GM18858 (cell line): ENCODE measurements around the gene NEB.
"Not testable (repeated sequence)": the region's sequence is repeated elsewhere in the genome, so short reads cannot be mapped to it uniquely, and the experiment has no call there.

Source experiments
- ATAC-seq: cut with Tn5 transposase; IDR thresholded peaks from one replicate; pipeline ENCODE4 v1.9.1; 2021; ENCODE audit not compliant: unreplicated experiment

The NEB gene

DNA sequence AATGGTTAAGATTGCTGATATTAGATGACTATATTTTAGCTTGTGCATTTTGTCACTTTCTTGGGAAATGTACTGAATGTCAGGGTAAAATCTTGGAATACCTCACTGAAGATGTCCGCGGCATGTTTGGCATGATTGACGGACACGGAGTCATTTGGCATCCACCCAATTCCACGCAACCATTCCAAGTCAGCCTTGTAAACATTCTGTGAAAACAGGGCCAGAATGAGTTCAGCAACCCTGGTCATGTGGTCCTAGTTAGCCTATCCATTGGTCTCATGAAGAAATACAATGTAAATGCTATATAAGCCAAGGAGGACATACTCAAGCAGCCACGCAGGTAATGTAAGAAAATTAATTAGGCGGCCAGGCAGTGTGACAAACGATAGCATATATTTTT, 165.1 kb downstream of the NEB start:
- ATAC-seq = no peak

DNA sequence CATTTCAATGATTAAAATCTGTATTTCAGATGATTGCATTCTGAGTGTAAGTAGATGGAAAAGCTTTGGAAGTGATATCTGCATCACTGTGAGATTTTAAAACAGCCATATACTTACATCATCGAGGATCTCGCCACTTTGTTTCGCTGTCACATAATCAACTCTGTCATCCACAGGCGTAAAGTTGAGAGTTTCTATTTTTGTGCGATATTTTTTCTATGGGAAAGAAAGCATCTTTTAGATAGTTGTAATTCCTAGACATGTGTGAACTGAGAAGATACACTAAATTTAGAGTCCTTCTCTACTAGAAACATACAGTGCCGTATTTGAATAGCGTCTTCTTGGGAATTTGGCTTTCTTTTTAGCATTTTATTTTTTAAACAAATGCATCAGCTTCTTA, 165.8 kb downstream of the NEB start:
- ATAC-seq = no peak

DNA sequence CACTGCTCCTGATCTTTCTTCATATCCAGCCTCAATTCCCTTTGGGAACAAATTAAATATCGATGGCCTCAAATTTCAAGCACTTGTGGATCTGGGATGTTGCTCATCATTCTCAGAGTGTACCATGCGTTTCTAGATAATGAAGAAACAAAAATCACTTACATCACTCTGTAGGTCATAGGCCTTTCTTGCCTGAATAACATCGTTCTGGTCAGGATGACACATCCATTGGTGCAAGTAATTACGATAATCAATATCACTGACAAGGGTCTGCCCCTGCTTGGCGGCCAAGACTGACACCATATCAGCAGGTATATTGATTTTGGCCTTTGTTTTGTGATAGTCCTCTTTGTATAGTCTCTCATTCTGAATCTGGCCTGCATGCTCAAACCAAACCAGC, 167.3 kb downstream of the NEB start:
- no peak for ATAC-seq

DNA sequence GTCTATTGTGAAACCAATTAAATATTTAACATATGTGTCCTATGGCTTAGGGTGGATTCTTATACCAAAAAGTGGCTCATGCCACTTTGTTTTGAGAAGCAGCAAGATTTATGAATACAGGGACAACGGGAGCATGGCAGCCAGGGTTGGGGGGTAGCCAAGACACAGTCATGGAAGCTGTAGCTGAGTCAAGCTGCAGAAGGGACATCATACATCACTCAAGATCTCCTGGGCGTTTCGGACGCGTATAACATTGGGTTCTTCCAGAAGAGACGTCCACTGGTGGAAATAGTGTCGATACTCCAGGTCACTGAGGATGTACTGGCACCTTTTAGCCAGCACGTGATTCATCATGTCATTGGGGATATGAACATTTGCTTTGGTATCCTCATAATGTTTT, 171.9 kb downstream of the NEB start:
- ATAC-seq = no peak

DNA sequence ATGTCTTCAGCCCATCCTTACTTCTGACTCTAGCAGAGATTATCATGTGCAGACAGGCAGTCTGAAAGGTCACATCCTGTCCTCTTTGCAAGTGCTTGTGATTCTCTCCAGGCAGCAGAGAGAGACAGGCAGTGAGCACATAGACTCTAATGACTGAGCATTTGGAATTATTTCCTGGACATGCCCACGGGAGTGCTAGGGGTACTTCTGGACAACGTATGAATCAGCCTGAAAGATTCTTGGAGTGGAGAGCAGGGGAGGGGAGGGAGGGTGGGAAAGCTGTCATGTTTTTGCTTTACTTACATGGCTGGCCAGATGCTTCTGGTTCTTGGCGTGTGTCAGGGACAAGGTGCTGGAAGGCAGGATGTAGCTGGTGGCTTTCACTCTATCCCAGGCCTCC, 174.0 kb downstream of the NEB start:
- ATAC-seq = no peak

DNA sequence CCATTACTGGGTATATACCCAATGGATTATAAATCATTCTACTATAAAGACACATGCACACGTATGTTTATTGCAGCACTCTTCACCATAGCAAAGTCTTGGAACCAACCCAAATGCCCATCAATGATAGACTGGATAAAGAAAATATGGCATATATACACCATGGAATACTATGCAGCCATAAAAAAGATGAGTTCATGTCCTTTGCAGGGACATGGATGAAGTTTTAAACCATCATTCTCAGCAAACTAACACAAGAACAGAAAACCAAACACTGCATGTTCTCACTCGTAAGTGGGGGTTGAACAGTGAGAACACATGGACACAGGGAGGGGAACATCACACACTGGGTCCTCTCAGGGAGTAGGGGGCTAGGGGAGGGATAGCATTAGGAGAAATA, 174.8 kb downstream of the NEB start:
- ATAC-seq = not testable (repeated sequence)

DNA sequence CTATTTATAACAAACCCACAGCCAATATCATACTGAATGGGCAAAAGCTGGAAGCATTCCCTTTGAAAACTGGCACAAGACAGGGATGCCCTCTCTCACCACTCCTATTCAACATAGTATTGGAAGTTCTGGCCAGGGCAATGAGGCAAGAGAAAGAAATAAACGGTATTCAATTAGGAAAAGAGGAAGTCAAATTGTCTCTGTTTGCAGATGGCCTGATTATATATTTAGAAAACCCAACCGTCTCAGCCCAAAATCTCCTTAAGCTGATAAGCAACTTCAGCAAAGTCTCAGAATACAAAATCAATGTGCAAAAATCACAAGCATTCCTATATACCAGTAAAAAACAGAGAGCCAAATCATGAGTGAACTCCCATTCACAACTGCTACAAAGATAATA, 176.4 kb downstream of the NEB start:
- not testable (repeated sequence) for ATAC-seq

DNA sequence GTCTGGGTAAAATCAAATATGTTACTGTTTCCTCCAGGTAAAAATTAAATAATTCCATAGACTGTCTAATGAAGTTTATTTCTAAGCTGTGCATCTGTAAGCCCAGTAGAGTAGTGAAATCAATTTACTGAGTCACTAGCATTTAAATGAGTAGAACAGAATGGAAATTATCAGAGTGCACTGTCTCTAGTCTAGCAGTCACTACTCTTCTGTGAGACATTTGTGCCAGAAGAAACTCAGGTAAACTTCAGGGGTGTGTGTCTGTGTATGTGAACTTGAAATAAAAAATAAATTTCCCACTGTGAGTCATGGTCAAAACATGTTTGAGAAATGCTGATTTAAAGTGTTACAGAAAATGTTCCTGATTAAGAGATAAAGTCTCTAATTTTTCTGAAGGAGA, 178.2 kb downstream of the NEB start:
- no peak for ATAC-seq

DNA sequence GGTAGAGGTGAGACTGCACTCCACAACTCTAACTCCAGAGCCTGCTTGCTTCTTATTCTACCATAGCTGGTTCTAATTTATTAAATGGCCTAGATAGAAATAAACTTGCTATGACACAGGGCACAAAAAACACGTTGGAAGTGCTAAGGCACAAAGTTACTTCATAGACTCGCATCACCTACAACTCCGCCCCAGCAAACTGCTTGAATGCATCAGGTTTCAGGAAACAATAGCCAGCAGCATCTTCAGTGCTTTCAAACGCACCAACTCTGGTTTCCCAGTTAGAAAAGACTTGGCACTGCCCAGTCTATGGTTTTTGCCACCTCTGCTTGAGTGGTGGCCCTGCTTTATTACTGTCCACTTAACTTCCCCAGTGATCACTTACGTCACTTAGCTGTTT, 182.0 kb downstream of the NEB start:
- no peak for ATAC-seq

DNA sequence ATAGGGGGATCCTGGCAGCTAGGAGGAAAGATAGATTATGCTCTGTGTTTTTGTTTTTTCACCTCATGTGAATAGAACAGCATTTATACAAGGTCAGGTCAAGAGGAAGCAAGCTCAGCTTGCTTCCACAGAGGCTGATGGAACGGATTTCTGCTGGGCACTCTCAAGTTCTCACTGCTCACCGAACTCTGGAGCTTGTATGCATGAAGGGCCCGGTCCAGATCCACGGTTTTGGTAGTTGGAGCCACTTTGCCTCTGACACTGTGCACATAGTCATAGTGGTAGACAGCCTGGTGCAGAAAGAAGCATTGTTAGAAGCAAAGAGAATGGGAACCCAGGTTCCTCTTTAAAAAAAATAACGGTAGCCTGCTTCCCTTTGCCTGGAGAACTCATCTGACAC, 182.7 kb downstream of the NEB start:
- no peak for ATAC-seq

DNA sequence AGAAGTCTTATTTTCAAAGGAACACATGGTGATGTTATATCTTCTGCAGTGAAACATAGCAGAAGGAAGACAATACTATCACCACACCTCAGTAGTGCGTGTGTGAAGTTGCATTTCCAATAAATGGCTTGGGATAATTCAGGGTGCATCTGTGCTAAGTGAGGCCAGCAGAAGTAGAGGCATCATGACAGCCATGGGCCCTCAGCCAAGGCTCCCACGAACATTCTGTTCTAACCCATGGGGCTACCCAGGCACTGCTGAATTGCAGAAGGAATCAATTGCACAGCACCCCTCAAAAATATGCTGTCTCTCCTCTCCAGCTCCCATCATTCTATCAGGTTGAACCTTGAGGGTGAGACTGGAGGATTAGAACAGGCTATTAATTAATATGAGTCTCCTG, 185.1 kb downstream of the NEB start:
- ATAC-seq = no peak

DNA sequence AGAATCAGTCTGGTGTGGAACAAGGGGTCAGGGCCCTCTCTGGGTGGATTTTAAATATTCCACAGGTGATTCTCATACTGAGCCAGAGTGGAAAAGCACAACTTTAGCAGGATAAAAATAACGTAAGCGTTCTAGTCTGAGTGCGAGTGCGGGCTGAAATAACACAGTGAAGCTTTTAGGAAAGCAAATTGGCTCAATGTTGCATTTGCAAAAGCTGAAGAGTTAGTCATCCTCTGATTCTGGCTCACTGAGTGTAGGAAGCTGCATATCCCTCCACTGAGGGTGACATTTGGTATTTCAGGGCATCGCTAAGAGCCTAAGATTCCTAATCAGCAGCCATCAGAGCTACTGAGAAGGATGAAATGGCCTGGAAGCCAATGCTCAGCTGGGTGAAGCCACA, 189.8 kb downstream of the NEB start:
- ATAC-seq = no peak

DNA sequence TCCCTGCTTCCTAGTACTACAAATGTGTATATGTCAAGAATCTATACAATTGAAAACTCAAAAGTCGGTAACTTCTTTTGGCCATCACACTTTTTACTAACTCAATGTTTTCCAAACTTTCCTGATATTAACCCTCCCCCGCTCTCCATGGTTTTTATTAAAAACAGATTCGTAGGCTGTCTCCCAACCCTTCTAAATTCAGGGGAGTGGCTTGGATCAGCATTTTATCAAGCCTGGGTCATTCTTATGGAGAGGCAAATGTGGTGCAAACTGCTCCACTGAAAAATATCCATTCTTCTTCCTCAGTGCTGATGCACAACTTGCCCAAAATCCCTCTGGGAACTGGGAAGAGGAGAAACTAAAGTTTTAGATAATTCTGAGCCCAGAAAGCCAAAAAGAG, 190.4 kb downstream of the NEB start:
- no peak for ATAC-seq

DNA sequence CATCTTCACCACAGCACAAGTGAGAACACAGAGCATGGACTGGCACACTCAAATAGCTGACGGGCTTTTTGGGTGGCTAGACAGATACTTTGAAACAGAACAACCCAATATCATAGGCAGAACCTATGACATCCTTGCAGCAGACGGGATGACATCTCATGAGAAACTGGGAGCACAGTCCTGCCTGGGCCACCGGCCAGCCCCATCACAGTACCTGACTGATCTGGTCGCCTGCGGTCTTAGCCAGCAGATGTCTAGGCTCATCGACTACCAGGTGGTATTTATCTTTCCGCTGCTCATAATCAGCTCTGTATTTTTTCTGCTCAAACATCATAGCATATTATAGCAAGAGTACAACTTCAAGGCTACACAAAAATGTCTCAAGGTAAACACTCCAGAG, 200.3 kb downstream of the NEB start:
- ATAC-seq = no peak

DNA sequence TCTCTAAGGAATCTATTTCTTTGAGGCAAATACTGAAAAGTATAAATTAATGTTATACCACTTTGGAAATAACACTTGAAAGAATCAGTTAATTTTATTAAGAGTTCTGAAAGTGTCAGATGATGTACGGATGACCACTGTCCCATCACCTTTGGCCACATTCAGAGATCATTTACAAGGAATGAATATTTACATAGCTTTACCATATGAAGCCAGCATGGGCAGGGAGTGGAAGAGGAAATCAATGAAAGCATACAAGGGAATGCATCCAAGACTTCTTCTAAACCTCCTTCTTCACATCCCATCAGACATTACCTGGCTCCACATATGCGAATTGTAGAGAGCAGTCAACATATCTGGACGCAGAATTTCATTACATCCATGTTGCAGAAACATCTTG, 201.1 kb downstream of the NEB start:
- ATAC-seq = no peak

DNA sequence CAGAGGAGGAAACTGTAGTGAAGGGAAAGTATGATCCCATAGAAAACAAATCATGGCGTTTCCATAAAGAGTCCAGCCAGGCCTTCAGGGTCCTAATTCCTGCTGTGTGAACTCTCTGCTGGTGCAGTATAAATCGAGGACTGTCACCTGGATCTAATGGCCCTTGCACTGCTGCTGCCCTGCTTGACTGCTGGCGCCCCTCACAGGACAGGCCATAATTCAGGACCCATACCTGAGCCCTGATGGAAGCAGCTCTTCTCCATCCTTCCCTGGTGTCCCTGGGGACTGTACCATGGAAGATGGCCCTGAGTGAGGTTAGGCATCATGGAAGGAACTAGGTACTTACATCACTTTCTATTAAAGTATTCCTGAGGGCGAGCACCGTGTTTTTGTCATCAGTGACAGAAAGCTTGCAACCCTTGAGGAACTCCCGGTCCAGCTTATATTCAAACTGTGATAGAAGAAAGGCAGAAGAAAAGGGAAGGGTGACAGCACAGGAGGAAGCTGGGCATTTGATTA, 207.6 kb downstream of the NEB start:
- ATAC-seq = no peak

DNA sequence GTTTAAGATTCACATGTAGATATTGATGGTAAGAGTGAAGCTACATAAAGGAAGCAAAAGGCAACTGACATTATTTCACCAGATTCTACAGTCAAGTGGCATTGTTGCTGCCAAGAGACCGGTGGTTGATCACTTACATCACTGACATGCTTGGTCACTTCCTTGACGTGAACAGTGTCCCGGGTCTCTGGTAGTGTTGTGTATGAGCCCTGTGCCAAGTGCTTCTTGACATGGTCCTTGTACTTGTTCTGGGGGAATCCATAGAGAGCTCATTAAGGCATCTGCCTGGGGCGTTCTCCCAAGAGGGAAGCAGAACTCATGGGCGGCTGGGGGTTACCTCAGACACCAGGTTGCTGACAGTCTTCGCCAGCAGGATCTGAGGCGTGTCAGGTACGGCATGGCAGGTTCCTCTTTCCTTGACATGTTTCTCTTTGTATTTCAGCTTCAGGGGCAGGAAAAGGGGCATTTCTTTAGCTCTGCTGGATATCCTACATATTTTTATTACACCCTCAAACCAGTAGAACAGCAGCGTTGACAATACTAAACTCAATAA, 208.4 kb downstream of the NEB start:
- ATAC-seq = no peak

DNA sequence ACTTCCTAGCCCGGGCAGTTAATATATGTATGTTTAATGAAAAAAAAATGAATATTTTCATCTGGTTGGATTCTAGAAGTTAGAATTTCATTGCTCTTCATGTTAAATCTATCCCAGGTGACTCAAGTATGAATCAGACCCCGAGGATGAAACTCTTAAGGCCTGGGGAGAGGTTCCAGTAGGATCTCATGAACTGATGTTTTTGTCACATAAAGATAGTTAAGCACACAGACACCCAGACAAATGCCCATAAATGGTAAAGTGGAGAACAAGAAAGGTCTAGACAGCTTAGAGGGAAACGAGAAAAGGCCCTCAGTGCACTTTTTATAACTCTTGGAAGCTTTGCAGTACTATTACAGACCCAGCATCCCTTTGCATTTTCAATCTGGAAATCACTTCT, 210.4 kb downstream of the NEB start:
- ATAC-seq = no peak

DNA sequence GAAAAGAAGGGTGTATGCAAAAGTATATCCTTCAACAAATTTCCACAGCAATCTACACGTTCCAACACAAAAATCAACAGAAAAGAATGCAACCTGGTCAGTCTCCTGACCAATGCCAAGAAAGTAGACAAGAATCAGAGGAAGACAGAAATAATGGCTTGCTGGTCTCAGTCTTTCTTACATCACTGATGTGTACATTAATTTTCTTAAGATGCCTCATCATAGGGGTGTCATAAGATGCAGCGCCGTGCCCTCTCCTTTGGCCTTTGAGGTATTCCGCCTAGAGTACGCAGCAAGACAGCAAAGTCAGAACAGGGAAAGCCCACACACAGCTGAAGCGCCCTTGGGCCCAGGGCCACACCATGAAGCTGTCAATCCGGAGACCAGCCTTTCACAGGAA, 211.7 kb downstream of the NEB start:
- ATAC-seq = no peak

DNA sequence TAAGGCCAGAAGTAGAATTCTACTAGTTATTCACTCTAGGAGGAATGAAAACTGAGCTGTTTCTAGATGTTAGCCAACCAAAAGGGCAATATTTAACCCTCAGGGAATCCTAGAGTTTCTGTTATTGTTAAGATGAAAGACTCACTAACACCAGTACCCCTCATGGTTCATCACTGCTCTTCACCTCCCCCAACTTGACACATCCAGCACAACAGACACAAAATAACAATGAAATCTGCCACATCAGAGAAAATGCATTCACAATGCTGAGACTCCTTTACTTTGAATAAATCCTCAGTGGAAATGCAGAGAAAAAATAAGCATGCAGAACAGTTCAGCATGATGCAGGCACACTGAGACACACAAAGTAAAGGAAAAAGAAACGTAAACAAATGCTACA, 213.3 kb downstream of the NEB start:
- ATAC-seq = no peak

DNA sequence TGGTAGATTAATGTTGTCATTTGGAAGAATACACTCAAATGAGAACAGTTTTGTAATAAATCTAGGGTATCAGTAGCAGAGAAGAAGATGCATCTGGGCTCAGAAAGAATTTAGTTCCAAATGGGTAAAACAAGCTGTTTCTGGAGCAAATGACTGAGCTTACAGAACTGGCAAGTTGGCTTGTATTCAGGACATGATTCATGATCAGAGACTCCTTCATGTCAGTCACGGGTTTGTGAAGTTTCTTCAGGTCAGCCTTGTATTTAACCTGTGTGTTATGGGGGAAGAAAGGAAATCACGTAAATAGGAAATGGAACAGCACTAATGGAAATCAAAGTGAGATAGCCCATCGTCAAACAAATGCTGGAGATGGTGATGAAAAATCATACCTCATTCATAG, 215.5 kb downstream of the NEB start:
- no peak for ATAC-seq

DNA sequence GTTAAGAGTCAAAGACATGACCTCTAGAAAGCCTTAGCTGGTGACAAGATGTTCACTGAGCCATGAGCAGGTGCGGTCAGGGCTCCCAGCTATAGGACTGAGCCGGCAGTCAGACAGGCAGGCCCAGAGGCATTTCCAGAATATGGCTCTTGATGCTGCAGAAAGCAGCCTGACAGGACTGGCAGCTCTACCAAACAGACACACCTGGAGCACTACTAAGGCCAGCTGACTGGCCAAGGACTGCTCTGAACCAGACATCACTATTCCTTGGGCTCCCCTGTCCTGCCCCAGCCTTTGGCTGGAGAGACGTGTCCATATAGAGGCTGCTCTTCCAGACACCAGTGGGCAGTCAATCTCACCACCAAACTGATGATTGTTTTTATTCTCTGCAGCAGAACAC, 225.8 kb downstream of the NEB start:
- no peak for ATAC-seq

DNA sequence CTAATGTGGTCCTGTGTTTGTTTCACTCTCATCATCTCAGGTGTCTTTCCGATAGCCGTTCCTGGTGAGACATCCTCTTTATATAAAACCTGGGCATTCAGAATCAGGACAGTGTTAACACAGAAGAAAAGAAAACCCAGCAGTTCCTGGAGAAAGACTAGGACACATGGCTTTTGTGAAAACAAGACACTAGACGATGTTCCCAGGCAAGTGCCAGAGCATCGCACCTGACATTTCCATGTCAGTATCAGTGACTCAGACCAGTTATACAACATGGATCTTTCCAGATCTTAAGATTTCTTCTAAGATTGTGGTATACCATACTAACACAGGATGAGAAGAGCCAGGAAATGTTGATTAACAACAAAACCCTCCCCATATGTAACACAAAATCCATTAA, 228.1 kb downstream of the NEB start:
- no peak for ATAC-seq

DNA sequence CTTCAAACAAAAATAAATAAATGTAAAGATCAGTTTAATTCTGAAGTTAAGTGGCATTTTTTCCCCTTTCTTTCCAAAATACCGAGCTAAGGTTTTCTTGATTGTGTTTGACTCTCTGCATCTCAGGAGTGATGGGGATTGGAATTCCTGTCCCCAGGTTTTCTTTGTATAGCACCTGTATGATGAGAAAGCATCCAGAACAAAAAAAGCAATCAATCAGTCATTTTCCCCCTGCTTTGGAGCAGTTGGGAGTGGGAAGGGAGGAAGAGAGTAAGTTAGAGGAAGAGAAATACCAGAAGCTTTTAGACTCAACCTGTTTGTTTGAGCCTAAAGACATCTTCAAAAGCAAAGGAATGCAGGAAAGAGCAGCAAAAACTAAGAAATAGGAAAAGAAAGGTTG, 236.1 kb downstream of the NEB start:
- ATAC-seq = no peak
